K562 (cell line): ENCODE results near the gene TP53TG5.

ENCODE experiments used
- KAT2B ChIP-seq: IDR thresholded peaks from one replicate; pipeline ENCODE4 v1.6.1; 2012; ENCODE audit warnings: low read depth, mild to moderate bottlenecking, control low read depth, inconsistent platforms, low read length, moderate library complexity
- KLF1 ChIP-seq: fragments of 450-650 bp; IDR thresholded peaks from 2 replicates; pipeline ENCODE4 v1.6.1; 2016; ENCODE audit warnings: missing genetic modification characterization, missing compliant biosample characterization
- MXI1 ChIP-seq: IDR thresholded peaks from 2 replicates; pipeline ENCODE4 v1.6.1; 2011; ENCODE audit warnings: low read depth, mild to moderate bottlenecking, improper control_type of control experiment, low read length
- MYC ChIP-seq, 2 experiments: fragments of 250-450 bp in 1 of 2; sonication (Bioruptor Pico) in 1 of 2; IDR thresholded peaks; 2 replicates each; pipeline versions ENCODE4 v1.5.1 to v1.6.1; 2012 to 2021; ENCODE audit warnings: low read depth in 2 of 2, borderline replicate concordance in 1 of 2, improper control_type of control experiment in 1 of 2, low read length in 1 of 2, mild to moderate bottlenecking in 1 of 2, moderate library complexity in 1 of 2
- SP2 ChIP-seq: IDR thresholded peaks from 2 replicates; pipeline ENCODE4 v1.6.1; 2011; ENCODE audit warnings: mild to moderate bottlenecking, low read depth, low read length, moderate library complexity; ENCODE audit not compliant: poor library complexity, severe bottlenecking; ENCODE audit errors: extremely low read depth
- ZNF143 ChIP-seq: sonication (generic); formaldehyde crosslinking; IDR thresholded peaks from 2 replicates; pipeline ENCODE4 v1.9.0; 2022; ENCODE audit warnings: mild to moderate bottlenecking, missing genetic modification reagents
- ZNF197 ChIP-seq: fragments of 200-800 bp; sonication (Bioruptor generic); IDR thresholded peaks from 2 replicates; pipeline ENCODE4 v1.6.1; 2016; ENCODE audit warnings: low read depth, missing genetic modification characterization, missing compliant biosample characterization
- TF ChIP-seq, protein P1 (sequence below): fragments of 450-650 bp; IDR thresholded peaks from 2 replicates; pipeline ENCODE4 v1.6.1; 2016; ENCODE audit warnings: missing biosample characterization, missing genetic modification characterization
- TF ChIP-seq, protein P2 (sequence below), 3 experiments: IDR thresholded peaks in 2 of 3; conservative IDR thresholded peaks in 1 of 3; 2 replicates each; pipeline ENCODE4 v1.5.1; 2011 to 2012; ENCODE audit warnings: low read length in 3 of 3, mild to moderate bottlenecking in 3 of 3, control low read depth in 2 of 3, improper control_type of control experiment in 1 of 3, inconsistent platforms in 1 of 3, low read depth in 1 of 3, mixed read lengths in 1 of 3, moderate library complexity in 1 of 3; ENCODE audit not compliant: insufficient read depth in 2 of 3
- TF ChIP-seq, protein P3 (sequence below): sonication (generic); formaldehyde crosslinking; IDR thresholded peaks from 2 replicates; pipeline ENCODE4 v1.9.0; 2022; ENCODE audit warnings: mild to moderate bottlenecking, missing genetic modification reagents

DNA sequence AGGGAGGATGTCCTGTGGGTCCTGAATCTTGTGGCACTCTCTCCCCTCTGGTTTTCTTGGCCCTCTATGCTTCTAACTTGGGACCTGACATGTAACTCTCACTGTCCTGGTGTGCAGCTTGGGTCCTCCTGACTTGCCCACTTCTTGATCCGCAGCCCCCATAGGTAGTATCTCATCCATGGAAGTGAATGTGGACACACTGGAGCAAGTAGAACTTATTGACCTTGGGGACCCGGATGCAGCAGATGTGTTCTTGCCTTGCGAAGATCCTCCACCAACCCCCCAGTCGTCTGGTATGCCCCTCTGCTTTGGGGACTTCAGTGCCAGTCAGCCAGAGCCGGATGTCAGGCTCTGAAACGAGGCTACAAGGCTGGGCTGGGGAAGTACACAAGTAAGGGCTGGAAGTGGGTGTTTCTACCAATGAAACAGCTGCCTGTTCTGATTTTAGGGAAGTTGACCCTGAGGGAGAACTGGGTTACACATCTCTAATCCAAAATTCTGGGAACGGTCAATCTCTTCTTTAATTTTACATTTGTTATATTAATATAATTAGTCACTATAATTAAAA, 30.6 kb upstream of the TP53TG5 start:
- TF ChIP-seq, protein P1, sequence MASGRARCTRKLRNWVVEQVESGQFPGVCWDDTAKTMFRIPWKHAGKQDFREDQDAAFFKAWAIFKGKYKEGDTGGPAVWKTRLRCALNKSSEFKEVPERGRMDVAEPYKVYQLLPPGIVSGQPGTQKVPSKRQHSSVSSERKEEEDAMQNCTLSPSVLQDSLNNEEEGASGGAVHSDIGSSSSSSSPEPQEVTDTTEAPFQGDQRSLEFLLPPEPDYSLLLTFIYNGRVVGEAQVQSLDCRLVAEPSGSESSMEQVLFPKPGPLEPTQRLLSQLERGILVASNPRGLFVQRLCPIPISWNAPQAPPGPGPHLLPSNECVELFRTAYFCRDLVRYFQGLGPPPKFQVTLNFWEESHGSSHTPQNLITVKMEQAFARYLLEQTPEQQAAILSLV (tag): no peak
- TF ChIP-seq, protein P2, sequence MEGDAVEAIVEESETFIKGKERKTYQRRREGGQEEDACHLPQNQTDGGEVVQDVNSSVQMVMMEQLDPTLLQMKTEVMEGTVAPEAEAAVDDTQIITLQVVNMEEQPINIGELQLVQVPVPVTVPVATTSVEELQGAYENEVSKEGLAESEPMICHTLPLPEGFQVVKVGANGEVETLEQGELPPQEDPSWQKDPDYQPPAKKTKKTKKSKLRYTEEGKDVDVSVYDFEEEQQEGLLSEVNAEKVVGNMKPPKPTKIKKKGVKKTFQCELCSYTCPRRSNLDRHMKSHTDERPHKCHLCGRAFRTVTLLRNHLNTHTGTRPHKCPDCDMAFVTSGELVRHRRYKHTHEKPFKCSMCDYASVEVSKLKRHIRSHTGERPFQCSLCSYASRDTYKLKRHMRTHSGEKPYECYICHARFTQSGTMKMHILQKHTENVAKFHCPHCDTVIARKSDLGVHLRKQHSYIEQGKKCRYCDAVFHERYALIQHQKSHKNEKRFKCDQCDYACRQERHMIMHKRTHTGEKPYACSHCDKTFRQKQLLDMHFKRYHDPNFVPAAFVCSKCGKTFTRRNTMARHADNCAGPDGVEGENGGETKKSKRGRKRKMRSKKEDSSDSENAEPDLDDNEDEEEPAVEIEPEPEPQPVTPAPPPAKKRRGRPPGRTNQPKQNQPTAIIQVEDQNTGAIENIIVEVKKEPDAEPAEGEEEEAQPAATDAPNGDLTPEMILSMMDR (IDR thresholded peaks at IDR 0.05 in 2 of 3, conservative IDR thresholded peaks at IDR 0.05 in 1 of 3; ENCODE audit: insufficient read depth in 2 of 3, low read depth in 1 of 3, low read length in 3 of 3): no peak
- TF ChIP-seq KLF1 (tag) (no peak), ZNF143 (no peak), KAT2B (no peak), MYC (IDR thresholded peaks at IDR 0.05; ENCODE audit: low read depth, low read length) (no peak), MYC (CRISPR knock-in tag; IDR thresholded peaks at IDR 0.05; ENCODE audit: borderline replicate concordance, low read depth) (no peak), ZNF197 (CRISPR knock-in tag) (no peak), SP2 (no peak), MXI1 (no peak)
- TF ChIP-seq, protein P3, sequence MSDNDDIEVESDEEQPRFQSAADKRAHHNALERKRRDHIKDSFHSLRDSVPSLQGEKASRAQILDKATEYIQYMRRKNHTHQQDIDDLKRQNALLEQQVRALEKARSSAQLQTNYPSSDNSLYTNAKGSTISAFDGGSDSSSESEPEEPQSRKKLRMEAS (CRISPR knock-in tag): no peak
